MCF 10A (cell line): ENCODE results near the gene NME8. TPM values are rescaled to one million over a fixed set of nuclear protein-coding genes. Genes with fewer than 3 reads are reported as not detected.
A peak's percentile ranks its signal among the peaks of the same experiment; 100 is the strongest.

Source experiments
- BruUV-seq: library from RNA; stranded (reverse); fragments of 400-500 nt; replicated peaks from 2 replicates; lab custom pipeline; 2021; lab: Mats Ljungman, UMichigan
- CTCF ChIA-PET: fragments of 300-600 bp; sonication (Branson Sonifier 250); formaldehyde crosslinking; extraction: SDS; loops from one replicate; lab custom pipeline; 2021; ENCODE audit warnings: antibody characterized with exemption, inconsistent platforms; lab: Yijun Ruan, JAX
- POLR2A ChIA-PET: fragments of 300-600, 350-650 bp; sonication (Branson Sonifier 250); formaldehyde crosslinking; extraction: SDS; loops from one replicate; lab custom pipeline; 2020; ENCODE audit warnings: antibody characterized with exemption, inconsistent platforms; lab: Yijun Ruan, JAX
- DNase-seq: peaks from one replicate; pipeline ENCODE4 v3.0.0-alpha.2; 2018; ENCODE audit not compliant: unreplicated experiment
- H3K27ac Mint-ChIP-seq: one replicate; pipeline ENCODE4 v1.8.0; 2022; ENCODE audit warnings: mild to moderate bottlenecking, low read depth, mixed read lengths; ENCODE audit not compliant: unreplicated experiment
- H3K27me3 Mint-ChIP-seq: one replicate; pipeline ENCODE4 v1.8.0; 2022; ENCODE audit warnings: mixed read lengths; ENCODE audit not compliant: insufficient read depth, unreplicated experiment
- H3K36me3 Mint-ChIP-seq: one replicate; pipeline ENCODE4 v1.8.0; 2022; ENCODE audit warnings: mild to moderate bottlenecking, moderate library complexity, mixed read lengths; ENCODE audit not compliant: insufficient read depth, unreplicated experiment
- H3K4me1 Mint-ChIP-seq: one replicate; pipeline ENCODE4 v1.8.0; 2022; ENCODE audit warnings: mixed read lengths; ENCODE audit not compliant: insufficient read depth, unreplicated experiment
- H3K4me3 Mint-ChIP-seq: one replicate; pipeline ENCODE4 v1.8.0; 2022; ENCODE audit warnings: mild to moderate bottlenecking, moderate library complexity, mixed read lengths; ENCODE audit not compliant: unreplicated experiment
- H3K9me3 Mint-ChIP-seq: one replicate; pipeline ENCODE4 v1.8.0; 2022; ENCODE audit warnings: mixed read lengths; ENCODE audit not compliant: unreplicated experiment
- CTCF ChIP-seq: fragments of 200-600 bp; IDR thresholded peaks from one replicate; pipeline ENCODE4 v1.8.0; 2022; ENCODE audit warnings: antibody characterized with exemption, mild to moderate bottlenecking; ENCODE audit not compliant: unreplicated experiment
- intact Hi-C: fragments of 100-400 bp; cut with micrococcal nuclease; formaldehyde crosslinking; loops from 2 replicates; pipeline ENCODE4 v1.14.1; 2022
- total RNA-seq: library from RNA; stranded (reverse); gene quantifications from 2 replicates; pipeline ENCODE4 v1.2.3, GENCODE V29; 2022

NME8 gene
- total RNA-seq, 1 experiment from 2014 or later, result 1.5 TPM

DNA sequence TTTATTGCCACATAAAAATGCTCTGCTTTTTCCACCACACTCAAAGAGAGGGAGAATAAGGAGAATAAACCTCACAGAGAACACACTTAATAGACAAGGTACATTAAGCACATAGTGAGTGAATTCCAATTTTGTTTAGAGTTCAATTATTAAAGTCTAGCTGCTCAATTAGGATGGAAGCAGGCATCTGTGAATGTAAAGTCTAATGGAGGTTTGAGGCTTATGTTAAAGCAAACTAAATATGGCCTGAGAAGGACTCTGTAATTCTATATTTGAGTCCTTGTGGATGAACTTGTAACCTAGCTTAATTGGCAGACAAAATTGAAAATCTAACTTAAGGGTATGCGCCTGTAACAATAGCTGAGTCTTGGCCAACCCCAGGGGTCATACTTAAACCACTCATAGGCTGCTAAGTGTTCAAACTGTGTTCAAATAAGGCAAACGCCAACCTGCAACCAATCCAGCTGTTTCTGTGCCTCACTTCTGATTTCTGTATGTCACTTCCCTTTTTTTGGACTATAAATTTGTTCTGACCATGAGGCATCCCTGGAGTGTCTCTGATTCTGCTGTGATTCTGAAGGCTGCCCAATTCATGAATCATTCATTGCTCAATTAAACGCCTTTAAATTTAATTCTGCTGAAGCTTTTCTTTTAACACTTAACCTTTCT, 31.3 kb upstream of the NME8 start:
- no peak for DNase-seq
- BruUV-seq, result no TSS peak
- Mint-ChIP-seq H3K9me3 (no peaks in the 10 kb centered on the region), H3K4me3 (no peak overlapping the region), H3K36me3 (no peaks in the 10 kb centered on the region), H3K27ac (peak overlapping the region; percentile 42), H3K27me3 (no peaks in the 10 kb centered on the region), H3K4me1 (peaks cover 13% of the 10 kb centered on the region)
- ChIA-PET CTCF (interaction anchor here (0.6 to 2.9 kb wide), 8 partner anchors 13 to 581 kb away, joined by 3 to 11 read pairs (median 4); no protein-coding TSS in a partner anchor), POLR2A (interaction anchor here (1.0 to 1.7 kb wide), 2 partner anchors 18 to 21 kb away, joined by 3 to 9 read pairs; no protein-coding TSS in a partner anchor)
- intact Hi-C loops, result no loop called here
- TF ChIP-seq CTCF, result no peak

- DNase-seq, result no peak
- Mint-ChIP-seq H3K9me3 (no peaks in the 10 kb centered on the region), H3K27ac (peak overlapping the region; percentile 42), H3K27me3 (no peaks in the 10 kb centered on the region), H3K36me3 (peaks cover 5% of the 10 kb centered on the region), H3K4me3 (no peak overlapping the region), H3K4me1 (peaks cover 13% of the 10 kb centered on the region)
- ChIA-PET CTCF (interaction anchor here (0.6 to 2.9 kb wide), 8 partner anchors 13 to 582 kb away, joined by 3 to 11 read pairs (median 4); no protein-coding TSS in a partner anchor), POLR2A (interaction anchor here (1.0 to 1.8 kb wide), 3 partner anchors 18 to 123 kb away, joined by 3 to 9 read pairs (median 6); no protein-coding TSS in a partner anchor)
- no peak for TF ChIP-seq CTCF
- intact Hi-C loops, result no loop called here
- no TSS peak for BruUV-seq
Measured at GRCh38 chr7:37817591-37817960, 30.8 kb upstream of the NME8 start.

DNA sequence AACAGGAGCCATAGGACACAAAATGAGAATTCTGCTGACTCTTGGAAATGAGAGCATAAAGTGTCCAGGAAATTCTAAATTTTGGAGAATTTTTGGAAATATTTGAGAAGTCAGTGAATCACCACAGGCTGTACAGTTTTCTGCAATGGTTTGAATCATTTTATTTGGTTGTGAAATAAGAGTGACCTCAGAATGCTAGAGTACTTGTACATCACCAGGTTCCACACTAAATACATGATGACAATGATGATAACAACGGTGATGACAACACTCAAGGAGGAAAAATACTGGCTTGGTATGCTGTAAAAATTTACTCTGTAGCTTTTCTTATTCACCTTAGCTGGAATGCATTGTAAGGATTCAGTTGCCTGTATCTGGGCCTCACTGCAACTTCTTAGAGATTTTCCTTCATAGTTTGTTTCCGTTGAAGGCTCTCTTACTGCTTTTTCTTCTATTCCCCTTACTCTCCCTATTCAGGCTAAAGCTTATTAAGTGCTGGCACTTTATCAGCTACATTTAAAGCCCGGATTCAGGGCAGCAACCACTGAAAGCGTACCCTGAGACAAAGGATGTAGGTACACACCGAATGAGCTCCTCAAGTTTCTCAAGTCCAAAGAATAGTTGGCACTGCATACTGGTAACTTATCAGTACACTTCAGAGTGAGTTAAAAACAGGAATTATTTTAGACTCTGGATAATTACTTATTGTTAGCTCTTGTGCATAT, 30.2 kb upstream of the NME8 start:
- H3K27ac Mint-ChIP-seq, result no peak overlapping the region
- H3K36me3 Mint-ChIP-seq, result peaks cover 6% of the 10 kb centered on the region
- ChIA-PET POLR2A (interaction anchor here (0.6 to 1.8 kb wide), 3 partner anchors 19 to 124 kb away, joined by 3 to 6 read pairs (median 3); no protein-coding TSS in a partner anchor), CTCF (interaction anchor here (0.7 to 2.9 kb wide), 10 partner anchors 9 to 582 kb away, joined by 3 to 11 read pairs (median 3); no protein-coding TSS in a partner anchor)
- peaks cover 13% of the 10 kb centered on the region for H3K4me1 Mint-ChIP-seq
- DNase-seq, result no peak
- intact Hi-C loops, result no loop called here
- no peaks in the 10 kb centered on the region for H3K9me3 Mint-ChIP-seq
- TF ChIP-seq CTCF, result no peak
- no peak overlapping the region for H3K4me3 Mint-ChIP-seq
- no peaks in the 10 kb centered on the region for H3K27me3 Mint-ChIP-seq
- BruUV-seq, result no TSS peak
